ENCODE results near the gene AMD1. TPM values are rescaled to one million over a fixed set of nuclear protein-coding genes. Genes with fewer than 3 reads are reported as not detected.

The AMD1 gene
- total and polyA plus RNA-seq, 9 of the 15 experiments (the other 6 are each of a cell fraction or from before 2014, with no cell fraction given) = 60.0 to 151 (median 85.6) TPM

GRCh38 chr6:110876170-110876773, 1.7 kb downstream of the AMD1 start (continued):
- TF ChIP-seq, protein P1, sequence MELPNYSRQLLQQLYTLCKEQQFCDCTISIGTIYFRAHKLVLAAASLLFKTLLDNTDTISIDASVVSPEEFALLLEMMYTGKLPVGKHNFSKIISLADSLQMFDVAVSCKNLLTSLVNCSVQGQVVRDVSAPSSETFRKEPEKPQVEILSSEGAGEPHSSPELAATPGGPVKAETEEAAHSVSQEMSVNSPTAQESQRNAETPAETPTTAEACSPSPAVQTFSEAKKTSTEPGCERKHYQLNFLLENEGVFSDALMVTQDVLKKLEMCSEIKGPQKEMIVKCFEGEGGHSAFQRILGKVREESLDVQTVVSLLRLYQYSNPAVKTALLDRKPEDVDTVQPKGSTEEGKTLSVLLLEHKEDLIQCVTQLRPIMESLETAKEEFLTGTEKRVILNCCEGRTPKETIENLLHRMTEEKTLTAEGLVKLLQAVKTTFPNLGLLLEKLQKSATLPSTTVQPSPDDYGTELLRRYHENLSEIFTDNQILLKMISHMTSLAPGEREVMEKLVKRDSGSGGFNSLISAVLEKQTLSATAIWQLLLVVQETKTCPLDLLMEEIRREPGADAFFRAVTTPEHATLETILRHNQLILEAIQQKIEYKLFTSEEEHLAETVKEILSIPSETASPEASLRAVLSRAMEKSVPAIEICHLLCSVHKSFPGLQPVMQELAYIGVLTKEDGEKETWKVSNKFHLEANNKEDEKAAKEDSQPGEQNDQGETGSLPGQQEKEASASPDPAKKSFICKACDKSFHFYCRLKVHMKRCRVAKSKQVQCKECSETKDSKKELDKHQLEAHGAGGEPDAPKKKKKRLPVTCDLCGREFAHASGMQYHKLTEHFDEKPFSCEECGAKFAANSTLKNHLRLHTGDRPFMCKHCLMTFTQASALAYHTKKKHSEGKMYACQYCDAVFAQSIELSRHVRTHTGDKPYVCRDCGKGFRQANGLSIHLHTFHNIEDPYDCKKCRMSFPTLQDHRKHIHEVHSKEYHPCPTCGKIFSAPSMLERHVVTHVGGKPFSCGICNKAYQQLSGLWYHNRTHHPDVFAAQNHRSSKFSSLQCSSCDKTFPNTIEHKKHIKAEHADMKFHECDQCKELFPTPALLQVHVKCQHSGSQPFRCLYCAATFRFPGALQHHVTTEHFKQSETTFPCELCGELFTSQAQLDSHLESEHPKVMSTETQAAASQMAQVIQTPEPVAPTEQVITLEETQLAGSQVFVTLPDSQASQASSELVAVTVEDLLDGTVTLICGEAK (IDR thresholded peaks at IDR 0.05) = no peak
- TF ChIP-seq, protein P1 (CRISPR knock-in tag; IDR thresholded peaks at IDR 0.05) = no peak
- TF ChIP-seq MNT (conservative IDR thresholded peaks at IDR 0.05) (peak; percentile 92 to 96), SNRNP70 (optimal IDR thresholded peaks at IDR 0.05; ENCODE audit: low read depth, low read length) (peak; percentile 8), AFF4 (CRISPR knock-in tag; IDR thresholded peaks at IDR 0.05) (peak; percentile 60; the same call in 1 of the 2 replicates), HMGN3 (IDR thresholded peaks at IDR 0.05; ENCODE audit: borderline replicate concordance, extremely low read depth, insufficient read length, low read depth, low read length) (peak; percentile 23), MYC (IDR thresholded peaks at IDR 0.05; ENCODE audit: low read depth, low read length) (peak; percentile 79), MYC (CRISPR knock-in tag; IDR thresholded peaks at IDR 0.05; ENCODE audit: borderline replicate concordance, low read depth) (no peak), EP400 (IDR thresholded peaks at IDR 0.05) (peak; percentile 61), SOX6 (IDR thresholded peaks at IDR 0.05) (0 out of 2 replicates have a peak, but pooled peaks have one; percentile 16)
- TF ChIP-seq, protein P2, sequence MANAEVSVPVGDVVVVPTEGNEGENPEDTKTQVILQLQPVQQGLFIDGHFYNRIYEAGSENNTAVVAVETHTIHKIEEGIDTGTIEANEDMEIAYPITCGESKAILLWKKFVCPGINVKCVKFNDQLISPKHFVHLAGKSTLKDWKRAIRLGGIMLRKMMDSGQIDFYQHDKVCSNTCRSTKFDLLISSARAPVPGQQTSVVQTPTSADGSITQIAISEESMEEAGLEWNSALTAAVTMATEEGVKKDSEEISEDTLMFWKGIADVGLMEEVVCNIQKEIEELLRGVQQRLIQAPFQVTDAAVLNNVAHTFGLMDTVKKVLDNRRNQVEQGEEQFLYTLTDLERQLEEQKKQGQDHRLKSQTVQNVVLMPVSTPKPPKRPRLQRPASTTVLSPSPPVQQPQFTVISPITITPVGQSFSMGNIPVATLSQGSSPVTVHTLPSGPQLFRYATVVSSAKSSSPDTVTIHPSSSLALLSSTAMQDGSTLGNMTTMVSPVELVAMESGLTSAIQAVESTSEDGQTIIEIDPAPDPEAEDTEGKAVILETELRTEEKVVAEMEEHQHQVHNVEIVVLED (CRISPR knock-in tag; IDR thresholded peaks at IDR 0.05) = 0 out of 2 replicates have a peak, but pooled peaks have one; percentile 30
